22Rv1 (cell line): ENCODE measurements around the gene PHF1.

Source experiments
- CTCF ChIP-seq: fragments of 450-650 bp; IDR thresholded peaks from 2 replicates; pipeline ENCODE4 v1.5.1; 2017; ENCODE audit warnings: mild to moderate bottlenecking
- ZFX ChIP-seq: fragments of 450-650 bp; IDR thresholded peaks from 2 replicates; pipeline ENCODE4 v1.6.1; 2017; ENCODE audit warnings: antibody characterized with exemption, borderline replicate concordance

DNA sequence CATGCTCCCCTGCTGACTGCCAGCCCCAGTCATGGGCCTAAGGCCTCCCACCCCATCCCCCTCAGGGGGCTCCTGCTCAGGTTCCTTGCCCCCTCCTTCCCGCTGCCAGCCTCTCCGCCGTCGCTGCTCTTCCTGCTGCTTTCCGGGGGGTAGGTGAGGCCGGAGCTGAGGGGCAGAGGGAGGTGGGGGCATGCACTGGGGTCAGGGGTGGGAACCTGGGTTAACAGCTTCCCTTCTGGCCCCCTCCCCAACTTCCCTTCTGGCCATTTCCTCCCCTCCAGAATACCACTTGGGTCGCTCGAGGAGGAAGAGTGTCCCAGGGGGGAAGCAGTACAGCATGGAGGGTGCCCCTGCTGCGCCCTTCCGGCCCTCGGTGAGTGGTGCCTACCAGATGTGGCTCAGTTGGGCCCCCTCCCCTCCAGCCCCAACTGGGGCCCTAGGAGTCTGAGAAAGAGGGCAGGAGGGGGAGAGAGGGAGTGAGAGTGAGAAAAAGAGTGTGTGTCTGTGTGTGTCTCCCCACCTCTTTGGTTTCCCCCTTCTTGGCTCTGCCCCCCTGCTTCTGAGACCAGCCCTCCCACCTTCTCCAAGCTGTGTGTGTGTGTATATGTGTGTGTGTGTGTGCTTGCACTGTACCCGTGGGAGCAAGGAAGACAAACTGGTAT lies 21.2 kb downstream of the PHF1 start:
- TF ChIP-seq CTCF = no peak
- TF ChIP-seq ZFX = no peak
